ENCODE data around the gene ACSF3.

ACSF3 gene

GRCh38 chr16:89096768-89097391 lies 3.2 kb downstream of the ACSF3 start:
- TF ChIP-seq CTCF (IDR thresholded peaks at IDR 0.05): no peak

- TF ChIP-seq CTCF (IDR thresholded peaks at IDR 0.05): no peak
These were observed 3.7 kb downstream of the ACSF3 start for GRCh38 chr16:89097392-89097772.

GRCh38 chr16:89098767-89099430 lies 5.2 kb downstream of the ACSF3 start:
- TF ChIP-seq CTCF (IDR thresholded peaks at IDR 0.05): no peak

- TF ChIP-seq CTCF (IDR thresholded peaks at IDR 0.05): no peak
These were observed 6.3 kb downstream of the ACSF3 start for GRCh38 chr16:89099905-89100304.

- TF ChIP-seq CTCF (IDR thresholded peaks at IDR 0.05): no peak
These were observed 7.1 kb downstream of the ACSF3 start for GRCh38 chr16:89100601-89101302.

GRCh38 chr16:89101303-89102040 lies 7.8 kb downstream of the ACSF3 start:
- TF ChIP-seq CTCF (IDR thresholded peaks at IDR 0.05): no peak

- no peak for TF ChIP-seq CTCF (IDR thresholded peaks at IDR 0.05)
These were observed 8.4 kb downstream of the ACSF3 start for GRCh38 chr16:89102041-89102471.

Data from LNCAP (cell line).